DMS153 (cell line): ENCODE measurements around the gene PHACTR1.
"Not testable (repeated sequence)": the region's sequence is repeated elsewhere in the genome, so short reads cannot be mapped to it uniquely, and the experiment has no call there.

Source experiments
- DNase-seq: peaks from one replicate; lab custom pipeline; 2025; lab: John Stamatoyannopoulos, UW

Gene PHACTR1

GRCh38 chr6:13314806-13315205 is 598.2 kb downstream of the PHACTR1 start:
- DNase-seq: no peak

GRCh38 chr6:13315896-13316295 is 599.3 kb downstream of the PHACTR1 start:
- no peak for DNase-seq

GRCh38 chr6:13318821-13319220 is 602.3 kb downstream of the PHACTR1 start:
- DNase-seq: no peak

- DNase-seq: no peak
These were observed 603.5 kb downstream of the PHACTR1 start for GRCh38 chr6:13319891-13320564.

GRCh38 chr6:13326031-13326586 is 609.5 kb downstream of the PHACTR1 start:
- not testable (repeated sequence) for DNase-seq

- no peak for DNase-seq
These were observed 611.1 kb downstream of the PHACTR1 start for GRCh38 chr6:13327691-13328075.

- DNase-seq: peak; percentile 71
These were observed 611.7 kb downstream of the PHACTR1 start, which contains the start of gene TBC1D7 for GRCh38 chr6:13328076-13328874. Gene TBC1D7 (minus strand): TSS chr6:13328537. CDS start chr6:13326898, 1,639 bp downstream.

- DNase-seq: no peak
These were observed 612.3 kb downstream of the PHACTR1 start for GRCh38 chr6:13328875-13329183.

GRCh38 chr6:13331516-13332348 is 615.2 kb downstream of the PHACTR1 start:
- DNase-seq: no peak

GRCh38 chr6:13332349-13332706 is 615.8 kb downstream of the PHACTR1 start:
- no peak for DNase-seq

- no peak for DNase-seq
These were observed 618.4 kb downstream of the PHACTR1 start for GRCh38 chr6:13334953-13335352.

- peak; percentile 23 for DNase-seq
These were observed 620.0 kb downstream of the PHACTR1 start for GRCh38 chr6:13336553-13336952.

- DNase-seq: no peak
These were observed 621.5 kb downstream of the PHACTR1 start for GRCh38 chr6:13338038-13338437.
